ENCODE results near the gene EIF5AL1. TPM values are rescaled to one million over a fixed set of nuclear protein-coding genes. Genes with fewer than 3 reads are reported as not detected.

EIF5AL1 gene
- total RNA-seq, 1 experiment from 2014 or later = 0.17 TPM

- no peak overlapping the region for H3K4me3 Mint-ChIP-seq
These were observed 24.0 kb upstream of the EIF5AL1 start for GRCh38 chr10:79488336-79488735.

GRCh38 chr10:79488870-79489269 is 23.5 kb upstream of the EIF5AL1 start:
- ChIA-PET CTCF (interaction anchor here (1.5 to 5.9 kb wide), 5 partner anchors 19 to 146 kb away, joined by 3 to 120 read pairs (median 16); no protein-coding TSS in a partner anchor), POLR2A (no interaction called here)
- peaks cover 12% of the 10 kb centered on the region for H3K4me1 Mint-ChIP-seq
- H3K4me3 Mint-ChIP-seq = no peak overlapping the region
- ATAC-seq = no peak
- DNase-seq (ENCODE audit: low spot score) = no peak
- no peaks in the 10 kb centered on the region for H3K9me3 Mint-ChIP-seq
- no peaks in the 10 kb centered on the region for H3K36me3 Mint-ChIP-seq
- H3K27me3 Mint-ChIP-seq (ENCODE audit: low read depth) = peaks cover 3% of the 10 kb centered on the region
- H3K27ac Mint-ChIP-seq = no peak overlapping the region
- TF ChIP-seq TEAD1 (CRISPR knock-in tag; IDR thresholded peaks at IDR 0.05) = no peak
- no peak for TF ChIP-seq FOXJ3 (CRISPR knock-in tag; IDR thresholded peaks at IDR 0.05; ENCODE audit: borderline replicate concordance)
- no peak for TF ChIP-seq TEAD4 (CRISPR knock-in tag; IDR thresholded peaks at IDR 0.05)
- TF ChIP-seq ZNF512 (CRISPR knock-in tag; IDR thresholded peaks at IDR 0.05; ENCODE audit: borderline replicate concordance) = no peak
- TF ChIP-seq, protein P1, sequence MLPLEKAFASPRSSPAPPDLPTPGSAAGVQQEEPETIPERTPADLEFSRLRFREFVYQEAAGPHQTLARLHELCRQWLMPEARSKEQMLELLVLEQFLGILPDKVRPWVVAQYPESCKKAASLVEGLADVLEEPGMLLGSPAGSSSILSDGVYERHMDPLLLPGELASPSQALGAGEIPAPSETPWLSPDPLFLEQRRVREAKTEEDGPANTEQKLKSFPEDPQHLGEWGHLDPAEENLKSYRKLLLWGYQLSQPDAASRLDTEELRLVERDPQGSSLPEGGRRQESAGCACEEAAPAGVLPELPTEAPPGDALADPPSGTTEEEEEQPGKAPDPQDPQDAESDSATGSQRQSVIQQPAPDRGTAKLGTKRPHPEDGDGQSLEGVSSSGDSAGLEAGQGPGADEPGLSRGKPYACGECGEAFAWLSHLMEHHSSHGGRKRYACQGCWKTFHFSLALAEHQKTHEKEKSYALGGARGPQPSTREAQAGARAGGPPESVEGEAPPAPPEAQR (CRISPR knock-in tag; IDR thresholded peaks at IDR 0.05) = no peak

More at GRCh38 chr10:79488336-79488735, 24.0 kb upstream of the EIF5AL1 start:
- Mint-ChIP-seq H3K36me3 (no peaks in the 10 kb centered on the region), H3K4me1 (peaks cover 12% of the 10 kb centered on the region), H3K9me3 (no peaks in the 10 kb centered on the region), H3K27ac (no peak overlapping the region), H3K27me3 (ENCODE audit: low read depth) (no peaks in the 10 kb centered on the region; the same call in none of the 2 replicates)
- CTCF ChIA-PET = interaction anchor here (0.5 to 5.9 kb wide), 35 partner anchors 10 to 214 kb away, joined by 3 to 120 read pairs (median 6); partner anchors contain the start of gene ZCCHC24
- TF ChIP-seq CREB1 (CRISPR knock-in tag; IDR thresholded peaks at IDR 0.05) (no peak), TEAD4 (CRISPR knock-in tag; IDR thresholded peaks at IDR 0.05) (no peak), NR1H2 (CRISPR knock-in tag; IDR thresholded peaks at IDR 0.05) (no peak), E2F4 (CRISPR knock-in tag; IDR thresholded peaks at IDR 0.05; ENCODE audit: borderline replicate concordance, low read depth) (no peak), CBFB (CRISPR knock-in tag; IDR thresholded peaks at IDR 0.05; ENCODE audit: low read depth) (no peak), ZNF317 (CRISPR knock-in tag; IDR thresholded peaks at IDR 0.05; ENCODE audit: borderline replicate concordance, low read depth) (no peak), NFYB (CRISPR knock-in tag; conservative IDR thresholded peaks at IDR 0.05; ENCODE audit: low read depth) (no peak), USF1 (CRISPR knock-in tag; IDR thresholded peaks at IDR 0.05) (no peak), AFF4 (CRISPR knock-in tag; IDR thresholded peaks at IDR 0.05; ENCODE audit: borderline replicate concordance) (no peak), ZNF671 (CRISPR knock-in tag; IDR thresholded peaks at IDR 0.05) (no peak), ZNF121 (CRISPR knock-in tag; IDR thresholded peaks at IDR 0.05) (no peak), OVOL2 (CRISPR knock-in tag; IDR thresholded peaks at IDR 0.05; ENCODE audit: borderline replicate concordance) (no peak)
- TF ChIP-seq, protein P2, sequence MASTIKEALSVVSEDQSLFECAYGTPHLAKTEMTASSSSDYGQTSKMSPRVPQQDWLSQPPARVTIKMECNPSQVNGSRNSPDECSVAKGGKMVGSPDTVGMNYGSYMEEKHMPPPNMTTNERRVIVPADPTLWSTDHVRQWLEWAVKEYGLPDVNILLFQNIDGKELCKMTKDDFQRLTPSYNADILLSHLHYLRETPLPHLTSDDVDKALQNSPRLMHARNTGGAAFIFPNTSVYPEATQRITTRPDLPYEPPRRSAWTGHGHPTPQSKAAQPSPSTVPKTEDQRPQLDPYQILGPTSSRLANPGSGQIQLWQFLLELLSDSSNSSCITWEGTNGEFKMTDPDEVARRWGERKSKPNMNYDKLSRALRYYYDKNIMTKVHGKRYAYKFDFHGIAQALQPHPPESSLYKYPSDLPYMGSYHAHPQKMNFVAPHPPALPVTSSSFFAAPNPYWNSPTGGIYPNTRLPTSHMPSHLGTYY (CRISPR knock-in tag; IDR thresholded peaks at IDR 0.05) = no peak
- DNase-seq (ENCODE audit: low spot score) (no peak), ATAC-seq (no peak)
- POLR2A ChIA-PET = interaction anchor here (1.2 kb wide), 1 partner anchor 43 kb away, joined by 3 read pairs; the partner anchor contains the start of gene ZCCHC24

Measured in WTC11 (cell line).